Esophagus squamous epithelium (tissue), 5 donors: ENCODE results near the gene SLC26A11. TPM values are rescaled to one million over a fixed set of nuclear protein-coding genes. Genes with fewer than 3 reads are reported as not detected.

ENCODE experiments used
- DNase-seq: peaks from one replicate; lab custom pipeline; 2025; lab: John Stamatoyannopoulos, UW
- H3K27ac ChIP-seq, 4 donors: fragments of 200-600 bp; sonication (generic); one replicate each; pipeline ENCODE4 v1.5.1; 2016 to 2019; ENCODE audit warnings: mild to moderate bottlenecking in 1 of 4
- H3K27me3 ChIP-seq, 4 donors: fragments of 200-600 bp; sonication (generic); 1 replicate in 3 of 4; 2 replicates in 1 of 4; pipeline versions ENCODE4 v1.5.1 to v1.6.0; 2017 to 2021; ENCODE audit warnings: antibody characterized with exemption in 1 of 4
- H3K36me3 ChIP-seq, 3 donors: fragments of 200-600 bp; sonication (generic); one replicate each; pipeline ENCODE4 v1.5.1; 2016 to 2019
- H3K4me1 ChIP-seq, 3 donors: fragments of 200-600 bp; sonication (generic); one replicate each; pipeline ENCODE4 v1.5.1; 2017 to 2019
- H3K4me3 ChIP-seq, 4 donors: fragments of 200-600 bp; sonication (generic); 1 replicate in 3 of 4; 2 replicates in 1 of 4; pipeline ENCODE4 v1.5.1; 2016 to 2019; ENCODE audit warnings: mild to moderate bottlenecking in 2 of 4, moderate library complexity in 1 of 4
- H3K9me3 ChIP-seq, 3 donors: fragments of 200-600 bp; sonication (generic); one replicate each; pipeline ENCODE4 v1.5.1; 2016 to 2019
- CTCF ChIP-seq, 6 experiments: fragments of 450-650 bp in 4 of 6; fragments of 200-600 bp in 2 of 6; sonication (generic) in 2 of 6; IDR thresholded peaks; one replicate each; pipeline ENCODE4 v1.5.1; 2016 to 2019; ENCODE audit warnings: antibody characterized with exemption in 6 of 6, mild to moderate bottlenecking in 4 of 6, moderate library complexity in 4 of 6
- POLR2A ChIP-seq, 4 donors: fragments of 450-650 bp; IDR thresholded peaks; one replicate each; pipeline ENCODE4 v1.6.1; 2017; ENCODE audit warnings: antibody characterized with exemption in 4 of 4, mild to moderate bottlenecking in 4 of 4, moderate library complexity in 3 of 4
- WGBS, 2 donors: methylation state at CpG; one replicate each; pipeline ENCODE4 v1.1.5; 2018; 5-methylcytosine and 5-hydroxymethylcytosine counted together
- intact Hi-C: fragments of 100-400 bp; cut with DNase I; formaldehyde crosslinking; loops from one replicate; pipeline ENCODE4 v1.15.0; 2022
- total RNA-seq, 4 donors: library from RNA; depleted of rRNA; stranded (reverse); fragments of >200 nt; gene quantifications; one replicate each; pipeline ENCODE4 v1.1.0, GENCODE V29; 2016
- donor health status: DM: yes; HTN: yes; CAD: no.

The SLC26A11 gene
- total RNA-seq, 4 donors from 2014 or later: 5.7 to 11.4 (median 7.6) TPM

- peaks cover 0 to 32% (median 0%) of the 10 kb centered on the region in 3 donors for H3K36me3 ChIP-seq
- intact Hi-C loops: no loop called here
- TF ChIP-seq POLR2A (IDR thresholded peaks at IDR 0.05) (no peak), CTCF (IDR thresholded peaks at IDR 0.05) (no peak)
- peak overlapping the region in 3 of 4 donors; percentile 77 to 96 (median 85) for H3K4me3 ChIP-seq
- H3K4me1 ChIP-seq: peaks cover 10 to 54% (median 26%) of the 10 kb centered on the region in 3 donors
- no peak for DNase-seq
- WGBS, 2 donors: 81 to 87% methylated on average over 9 to 14 of the region's 29 CpGs
- H3K27me3 ChIP-seq: no peaks in the 10 kb centered on the region
- no peaks in the 10 kb centered on the region for H3K9me3 ChIP-seq
- peak overlapping the region in 2 of 4 donors; percentile 85 to 87 for H3K27ac ChIP-seq
Observed at GRCh38 chr17:80221351-80222105, 1.3 kb downstream of the SLC26A11 start.

- Histone ChIP-seq H3K36me3 (peaks cover 0 to 30% (median 0%) of the 10 kb centered on the region in 3 donors), H3K27ac (no peak overlapping the region), H3K4me3 (no peak overlapping the region), H3K4me1 (peaks cover 10 to 52% (median 26%) of the 10 kb centered on the region in 3 donors), H3K27me3 (no peaks in the 10 kb centered on the region), H3K9me3 (no peaks in the 10 kb centered on the region)
- TF ChIP-seq POLR2A (IDR thresholded peaks at IDR 0.05): no peak
- 90 to 91% methylated on average over 15 to 18 of the region's 18 CpGs for WGBS, 2 donors
- intact Hi-C loops: no loop called here
- no peak for DNase-seq
Observed at GRCh38 chr17:80222376-80223141, 2.3 kb downstream of the SLC26A11 start.

GRCh38 chr17:80223142-80223815, 3.1 kb downstream of the SLC26A11 start:
- DNase-seq: no peak

GRCh38 chr17:80223838-80224497, 3.7 kb downstream of the SLC26A11 start:
- TF ChIP-seq CTCF (IDR thresholded peaks at IDR 0.05): no peak
- TF ChIP-seq POLR2A (IDR thresholded peaks at IDR 0.05): no peak
- intact Hi-C loops: no loop called here
- DNase-seq: no peak
- H3K4me3 ChIP-seq: no peak overlapping the region
- WGBS, 2 donors: 91 to 95% methylated on average over 11 of the region's 11 CpGs
- peaks cover 10 to 38% (median 19%) of the 10 kb centered on the region in 3 donors for H3K4me1 ChIP-seq
- H3K36me3 ChIP-seq: peaks cover 0 to 37% (median 0%) of the 10 kb centered on the region in 3 donors
- H3K9me3 ChIP-seq: no peaks in the 10 kb centered on the region
- no peaks in the 10 kb centered on the region for H3K27me3 ChIP-seq
- H3K27ac ChIP-seq: no peak overlapping the region

More at GRCh38 chr17:80223142-80223815, 3.1 kb downstream of the SLC26A11 start:
- intact Hi-C loops: no loop called here
- no peak overlapping the region for H3K4me3 ChIP-seq
- 81 to 90% methylated on average over 8 to 13 of the region's 18 CpGs for WGBS, 2 donors
- TF ChIP-seq CTCF (IDR thresholded peaks at IDR 0.05) (no peak), POLR2A (IDR thresholded peaks at IDR 0.05) (no peak)
- peaks cover 0 to 30% (median 0%) of the 10 kb centered on the region in 3 donors for H3K36me3 ChIP-seq
- peaks cover 10 to 45% (median 26%) of the 10 kb centered on the region in 3 donors for H3K4me1 ChIP-seq
- H3K27me3 ChIP-seq: no peaks in the 10 kb centered on the region
- H3K27ac ChIP-seq: no peak overlapping the region
- H3K9me3 ChIP-seq: no peaks in the 10 kb centered on the region

GRCh38 chr17:80224683-80225082, 4.5 kb downstream of the SLC26A11 start:
- Histone ChIP-seq H3K4me3 (no peak overlapping the region), H3K27me3 (no peaks in the 10 kb centered on the region), H3K36me3 (peaks cover 0 to 41% (median 0%) of the 10 kb centered on the region in 3 donors), H3K4me1 (peaks cover 10 to 31% (median 12%) of the 10 kb centered on the region in 3 donors), H3K9me3 (no peaks in the 10 kb centered on the region), H3K27ac (no peak overlapping the region)
- intact Hi-C loops: no loop called here
- 90 to 100% methylated on average over 2 of the region's 6 CpGs for WGBS, 2 donors
- TF ChIP-seq CTCF (IDR thresholded peaks at IDR 0.05) (no peak), POLR2A (IDR thresholded peaks at IDR 0.05) (no peak)
- DNase-seq: no peak
